Mesendoderm (in vitro differentiated cells): ENCODE measurements around the gene AZGP1.
"Not testable (repeated sequence)": the region's sequence is repeated elsewhere in the genome, so short reads cannot be mapped to it uniquely, and the experiment has no call there.

Experiments
- DNase-seq: peaks from one replicate; pipeline ENCODE4 v3.0.0; 2013
- H2AK5ac ChIP-seq: 2 replicates; pipeline ENCODE4 v1.6.1; 2013; ENCODE audit warnings: low read length, inconsistent platforms
- H2BK120ac ChIP-seq: 2 replicates; pipeline ENCODE4 v1.6.1; 2013; ENCODE audit warnings: low read depth, mild to moderate bottlenecking, low read length, moderate library complexity, mixed read lengths
- H2BK15ac ChIP-seq: replicated peaks from 2 replicates; pipeline ENCODE4 v1.6.1; 2013; ENCODE audit warnings: low read depth, mild to moderate bottlenecking, moderate library complexity
- H2BK5ac ChIP-seq: 2 replicates; pipeline ENCODE4 v1.6.1; 2013; ENCODE audit warnings: low read length, inconsistent platforms
- H3K18ac ChIP-seq: 2 replicates; pipeline ENCODE4 v1.6.1; 2013; ENCODE audit warnings: mild to moderate bottlenecking, low read length, mixed read lengths
- H3K23ac ChIP-seq: one replicate; pipeline ENCODE4 v1.6.1; 2013; ENCODE audit warnings: low read length
- H3K27ac ChIP-seq: 2 replicates; pipeline ENCODE4 v1.5.1; 2013; ENCODE audit warnings: low read depth, mild to moderate bottlenecking, inconsistent platforms, low read length, moderate library complexity
- H3K27me3 ChIP-seq: 2 replicates; pipeline ENCODE4 v1.6.1; 2013; ENCODE audit warnings: low read length, control low read depth, mild to moderate bottlenecking, inconsistent platforms; ENCODE audit not compliant: insufficient read depth, poor library complexity
- H3K36me3 ChIP-seq: 2 replicates; pipeline ENCODE4 v1.6.1; 2013; ENCODE audit warnings: low read length, inconsistent platforms; ENCODE audit not compliant: control insufficient read depth, insufficient read depth
- H3K4ac ChIP-seq: one replicate; pipeline ENCODE4 v1.6.1; 2013; ENCODE audit warnings: low read depth, mild to moderate bottlenecking, low read length, moderate library complexity
- H3K4me1 ChIP-seq: 2 replicates; pipeline ENCODE4 v1.6.1; 2013; ENCODE audit warnings: low read depth, low read length, inconsistent platforms; ENCODE audit not compliant: control insufficient read depth
- H3K4me2 ChIP-seq: 2 replicates; pipeline ENCODE4 v1.6.1; 2013; ENCODE audit warnings: low read length
- H3K4me3 ChIP-seq: 2 replicates; pipeline ENCODE4 v1.5.1; 2013; ENCODE audit warnings: mild to moderate bottlenecking, low read length
- H3K56ac ChIP-seq: one replicate; pipeline ENCODE4 v1.6.1; 2013; ENCODE audit warnings: low read length
- H3K79me1 ChIP-seq: 2 replicates; pipeline ENCODE4 v1.6.1; 2013; ENCODE audit warnings: low read length, inconsistent platforms
- H3K79me2 ChIP-seq: 2 replicates; pipeline ENCODE4 v1.6.1; 2013; ENCODE audit warnings: mild to moderate bottlenecking, low read length; ENCODE audit not compliant: control insufficient read depth, insufficient read depth
- H3K9ac ChIP-seq: 2 replicates; pipeline ENCODE4 v1.6.1; 2013; ENCODE audit warnings: low read length, inconsistent platforms
- H4K5ac ChIP-seq: one replicate; pipeline ENCODE4 v1.6.1; 2013; ENCODE audit warnings: low read length
- H4K8ac ChIP-seq: one replicate; pipeline ENCODE4 v1.6.1; 2013; ENCODE audit warnings: low read depth, mild to moderate bottlenecking, control low read depth, low read length, moderate library complexity
- WGBS: extraction: QIAGEN DNeasy Blood & Tissue Kit; methylation state at CpG from one replicate; pipeline ENCODE4 v1.1.7; 2013; ENCODE audit warnings: low lambda C conversion rate, missing lambda C conversion rate; ENCODE audit not compliant: insufficient coverage; ENCODE audit errors: extremely low coverage; 5-methylcytosine and 5-hydroxymethylcytosine counted together

Gene AZGP1

DNA sequence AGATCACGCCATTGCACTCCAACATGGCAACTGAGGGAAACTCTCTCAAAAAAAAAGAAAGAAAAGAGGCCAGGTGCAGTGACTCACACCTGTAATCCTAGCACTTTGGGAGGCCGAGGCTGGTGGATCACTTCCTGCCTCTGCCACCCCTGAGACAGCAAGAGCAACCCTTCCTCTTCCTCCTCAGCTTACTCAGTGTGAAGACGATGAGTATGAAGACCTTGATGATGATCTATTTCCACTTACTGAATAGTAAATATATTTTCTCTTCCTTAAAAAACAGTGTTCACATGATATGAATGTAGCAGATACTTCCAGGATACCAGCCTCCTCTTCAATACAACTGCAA is 37.5 kb upstream of the AZGP1 start:
- Histone ChIP-seq H3K18ac (no peak overlapping the region), H3K4me2 (no peak overlapping the region), H3K4me3 (no peak overlapping the region), H3K23ac (no peak overlapping the region), H4K5ac (no peak overlapping the region), H4K8ac (no peak overlapping the region), H2BK120ac (no peak overlapping the region), H3K4ac (no peak overlapping the region), H3K9ac (no peak overlapping the region), H3K4me1 (no peaks in the 10 kb centered on the region), H3K79me1 (peaks cover 7% of the 10 kb centered on the region), H3K27me3 (no peaks in the 10 kb centered on the region), H2BK5ac (no peak overlapping the region), H3K27ac (no peak overlapping the region), H2AK5ac (no peak overlapping the region), H3K79me2 (peaks cover 23% of the 10 kb centered on the region), H3K36me3 (no peaks in the 10 kb centered on the region), H3K56ac (no peak overlapping the region), H2BK15ac (no peak overlapping the region)
- no CpG with 5 or more reads among the region's 3 CpGs for WGBS
- no peak for DNase-seq

DNA sequence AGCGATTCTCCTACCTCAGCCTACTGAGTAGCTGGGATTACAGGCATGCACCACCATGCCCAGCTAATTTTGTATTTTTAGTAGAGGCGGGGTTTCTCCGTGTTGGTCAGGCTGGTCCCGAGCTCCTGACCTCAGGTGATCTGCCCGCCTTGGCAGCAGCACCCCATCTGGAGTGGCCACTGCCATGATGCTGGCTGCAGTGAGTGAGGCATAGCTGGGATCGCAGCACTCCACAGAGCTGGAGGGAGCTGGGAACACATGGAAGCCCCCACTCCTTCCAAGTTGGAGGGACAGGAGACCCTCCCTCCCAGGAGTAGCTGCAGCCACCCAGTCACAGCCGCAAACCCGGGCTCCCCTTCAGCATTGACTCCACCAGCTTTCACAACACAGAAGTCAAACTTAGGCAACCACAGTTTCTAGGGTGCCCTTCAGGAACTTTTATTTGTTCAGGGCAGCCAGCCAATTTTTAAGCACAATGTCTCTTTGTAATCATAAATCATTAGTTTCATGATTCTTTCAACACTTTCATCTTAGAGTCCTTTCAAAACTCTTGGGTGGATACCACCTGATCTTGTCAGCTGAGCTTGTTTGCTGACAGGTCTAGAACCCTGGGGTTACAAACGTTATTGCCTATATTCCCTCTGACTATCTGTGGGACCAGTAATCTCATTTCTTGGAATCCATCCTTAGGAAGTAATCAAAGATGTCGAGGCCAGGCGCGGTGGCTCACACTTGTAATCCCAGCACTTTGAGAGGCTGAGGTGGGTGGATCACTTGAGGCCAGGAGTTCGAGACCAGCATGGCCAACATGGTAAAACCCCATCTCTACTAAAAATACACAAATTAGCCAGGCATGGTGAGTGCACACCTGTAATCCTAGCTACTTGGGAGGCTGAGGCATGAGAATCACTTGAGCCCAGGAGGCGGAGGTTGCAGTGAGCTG is 36.8 kb upstream of the AZGP1 start:
- not testable (repeated sequence) for H3K18ac ChIP-seq, H3K56ac ChIP-seq, DNase-seq, H3K4me2 ChIP-seq, H3K36me3 ChIP-seq, H3K4ac ChIP-seq, H3K4me3 ChIP-seq, H4K8ac ChIP-seq, H2BK5ac ChIP-seq, H2AK5ac ChIP-seq, H3K27ac ChIP-seq, H2BK15ac ChIP-seq, H3K79me1 ChIP-seq, H2BK120ac ChIP-seq, H3K23ac ChIP-seq, H3K4me1 ChIP-seq, H4K5ac ChIP-seq, H3K9ac ChIP-seq, H3K27me3 ChIP-seq
- WGBS: no CpG with 5 or more reads among the region's 14 CpGs
- H3K79me2 ChIP-seq: peaks cover 18% of the 10 kb centered on the region

DNA sequence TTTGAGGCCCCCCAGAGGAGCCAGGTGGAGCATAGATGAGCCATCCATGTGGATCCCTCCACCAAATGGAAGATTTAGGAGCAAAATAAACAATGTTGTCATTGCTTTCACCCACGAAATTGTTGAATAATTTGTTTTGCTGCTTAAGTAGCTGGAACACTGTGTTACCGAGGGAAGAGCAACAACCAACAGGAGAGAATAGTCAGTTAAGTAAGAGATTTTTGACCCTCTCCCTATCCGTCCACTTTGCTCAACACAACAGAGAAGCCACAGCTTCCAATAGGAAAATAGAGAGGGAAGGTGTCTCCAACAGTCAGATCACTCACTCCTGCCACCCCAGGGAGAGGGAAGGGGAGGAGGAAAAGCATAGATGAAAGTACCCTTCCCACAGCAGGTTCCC is 35.7 kb upstream of the AZGP1 start:
- no CpG with 5 or more reads among the region's 3 CpGs for WGBS

DNA sequence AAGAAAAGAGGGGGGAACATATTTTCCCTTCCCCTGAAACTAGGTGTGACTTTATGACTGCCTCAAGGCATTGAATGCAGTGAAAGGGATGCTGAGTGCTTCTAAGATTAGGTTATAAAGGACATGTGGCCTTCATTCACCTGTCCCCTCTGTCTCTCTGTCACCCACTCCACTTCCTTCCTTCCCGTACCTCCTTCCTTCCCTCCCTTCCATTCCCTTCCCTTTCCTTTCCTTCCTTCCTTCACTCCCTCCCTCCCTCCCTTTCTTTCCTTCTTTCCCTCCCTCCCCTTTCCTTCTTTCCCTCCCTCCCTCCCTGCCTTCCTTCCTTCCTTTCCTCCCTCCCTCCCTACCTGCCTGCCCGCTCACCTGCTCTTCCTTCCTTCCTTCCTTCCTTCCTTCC is 35.1 kb upstream of the AZGP1 start:
- H4K8ac ChIP-seq: no peak overlapping the region
- H3K18ac ChIP-seq: no peak overlapping the region
- no peak overlapping the region for H4K5ac ChIP-seq
- H3K4me3 ChIP-seq: no peak overlapping the region
- H2BK5ac ChIP-seq: no peak overlapping the region
- H3K27ac ChIP-seq: no peak overlapping the region
- peaks cover 3% of the 10 kb centered on the region for H3K79me2 ChIP-seq
- no peaks in the 10 kb centered on the region for H3K27me3 ChIP-seq
- H3K4me1 ChIP-seq: no peaks in the 10 kb centered on the region
- no peak overlapping the region for H2BK120ac ChIP-seq
- H3K56ac ChIP-seq: no peak overlapping the region
- 100% methylated on average over 1 of the region's 2 CpGs for WGBS
- no peaks in the 10 kb centered on the region for H3K36me3 ChIP-seq
- no peak for DNase-seq
- H3K9ac ChIP-seq: no peak overlapping the region
- H3K23ac ChIP-seq: no peak overlapping the region
- H3K4ac ChIP-seq: no peak overlapping the region
- no peak overlapping the region for H2AK5ac ChIP-seq
- H3K4me2 ChIP-seq: no peak overlapping the region
- H2BK15ac ChIP-seq: no peak overlapping the region
- no peaks in the 10 kb centered on the region for H3K79me1 ChIP-seq

More for the DNA sequence above, 35.7 kb upstream of the AZGP1 start:
- Histone ChIP-seq H4K8ac (no peak overlapping the region), H3K18ac (no peak overlapping the region), H2AK5ac (no peak overlapping the region), H3K27me3 (no peaks in the 10 kb centered on the region), H3K56ac (no peak overlapping the region), H3K4me3 (no peak overlapping the region), H3K4me2 (no peak overlapping the region), H3K23ac (no peak overlapping the region), H2BK5ac (no peak overlapping the region), H3K9ac (no peak overlapping the region), H2BK120ac (no peak overlapping the region), H3K4ac (no peak overlapping the region), H4K5ac (no peak overlapping the region), H3K79me1 (peaks cover 2% of the 10 kb centered on the region), H3K36me3 (no peaks in the 10 kb centered on the region), H2BK15ac (no peak overlapping the region), H3K27ac (no peak overlapping the region), H3K79me2 (peaks cover 9% of the 10 kb centered on the region), H3K4me1 (no peaks in the 10 kb centered on the region)
- DNase-seq: no peak

DNA sequence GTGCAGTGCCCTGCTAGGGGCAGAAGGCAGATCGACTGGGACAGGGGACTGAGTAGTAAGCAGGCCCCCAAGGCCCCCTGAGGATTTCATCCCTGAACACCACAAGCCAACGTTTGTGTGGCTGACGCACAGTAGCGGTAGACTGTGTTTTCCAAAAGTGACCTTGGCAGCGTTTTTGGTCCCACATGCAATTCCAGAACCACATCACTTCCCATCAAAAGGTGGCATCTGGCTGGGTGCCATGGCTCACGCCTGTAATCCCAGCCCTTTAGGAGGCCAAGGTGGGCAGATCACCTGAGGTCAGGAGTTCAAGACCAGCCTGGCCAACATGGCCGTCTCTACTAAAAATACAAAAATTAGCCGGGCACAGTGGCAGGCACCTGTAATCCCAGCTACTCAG is 34.1 kb upstream of the AZGP1 start:
- H2BK120ac ChIP-seq, H2AK5ac ChIP-seq, H3K27ac ChIP-seq, H3K23ac ChIP-seq, H3K4me1 ChIP-seq, H3K27me3 ChIP-seq, H3K4me3 ChIP-seq, H3K4me2 ChIP-seq, H3K4ac ChIP-seq, H4K8ac ChIP-seq, H2BK15ac ChIP-seq, H3K18ac ChIP-seq, H3K56ac ChIP-seq, H2BK5ac ChIP-seq, H4K5ac ChIP-seq, H3K9ac ChIP-seq, H3K79me1 ChIP-seq, H3K79me2 ChIP-seq, H3K36me3 ChIP-seq, DNase-seq: not testable (repeated sequence)
- no CpG with 5 or more reads among the region's 8 CpGs for WGBS

DNA sequence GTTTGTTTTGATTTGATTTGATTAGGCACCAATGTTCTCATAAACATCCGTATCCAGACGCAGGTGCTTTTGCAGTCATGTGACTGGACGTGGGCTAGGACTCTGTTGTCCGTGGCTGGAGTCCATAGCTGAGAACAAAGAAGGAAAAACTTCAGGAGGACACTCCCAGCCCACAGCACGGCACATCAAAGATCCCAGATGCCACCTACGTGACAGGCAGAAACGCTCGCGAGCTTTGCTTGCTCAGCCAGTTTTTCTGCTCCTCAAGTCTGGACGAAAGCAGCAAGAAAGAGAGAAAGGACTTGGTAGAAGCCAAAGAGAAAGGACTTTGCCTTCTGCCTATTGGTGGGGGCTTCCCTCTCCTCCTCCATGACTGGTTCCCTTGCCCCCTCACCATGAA is 32.7 kb upstream of the AZGP1 start:
- H2AK5ac ChIP-seq: no peak overlapping the region
- no peaks in the 10 kb centered on the region for H3K79me2 ChIP-seq
- H3K4me1 ChIP-seq: no peaks in the 10 kb centered on the region
- H2BK5ac ChIP-seq: no peak overlapping the region
- H3K27ac ChIP-seq: no peak overlapping the region
- H3K79me1 ChIP-seq: no peaks in the 10 kb centered on the region
- no peak overlapping the region for H2BK15ac ChIP-seq
- no peaks in the 10 kb centered on the region for H3K27me3 ChIP-seq
- H2BK120ac ChIP-seq: no peak overlapping the region
- H3K4me2 ChIP-seq: no peak overlapping the region
- no CpG with 5 or more reads among the region's 10 CpGs for WGBS
- H3K9ac ChIP-seq: no peak overlapping the region
- no peak overlapping the region for H3K56ac ChIP-seq
- H3K23ac ChIP-seq: no peak overlapping the region
- no peak overlapping the region for H3K4me3 ChIP-seq
- no peak overlapping the region for H4K8ac ChIP-seq
- H3K4ac ChIP-seq: no peak overlapping the region
- H3K36me3 ChIP-seq: no peaks in the 10 kb centered on the region
- H3K18ac ChIP-seq: no peak overlapping the region
- H4K5ac ChIP-seq: no peak overlapping the region
- no peak for DNase-seq
